Measurements from ENCODE around the gene CA11.

CA11 gene

GRCh38 chr19:48628486-48629296, 17.3 kb downstream of the CA11 start:
- no peak for DNase-seq (ENCODE audit: low spot score)

GRCh38 chr19:48627865-48628314, 18.1 kb downstream of the CA11 start:
- no peak for DNase-seq (ENCODE audit: low spot score)

- DNase-seq (ENCODE audit: low spot score) = no peak
Observed at GRCh38 chr19:48627201-48627864, 18.7 kb downstream of the CA11 start.

- DNase-seq (ENCODE audit: low spot score) = no peak
Observed at GRCh38 chr19:48625891-48626327, 20.1 kb downstream of the CA11 start.

GRCh38 chr19:48624791-48625723, 20.9 kb downstream of the CA11 start:
- DNase-seq (ENCODE audit: low spot score) = no peak

- peak; percentile 99 for DNase-seq (ENCODE audit: low spot score)
Observed at GRCh38 chr19:48624067-48624594, 21.9 kb downstream of the CA11 start.

GRCh38 chr19:48623556-48624066, 22.4 kb downstream of the CA11 start:
- DNase-seq (ENCODE audit: low spot score) = no peak

- DNase-seq (ENCODE audit: low spot score) = no peak
Observed at GRCh38 chr19:48619692-48620585, 26.0 kb downstream of the CA11 start.

- DNase-seq (ENCODE audit: low spot score) = peak; percentile 98
Observed at GRCh38 chr19:48618916-48619691, 26.9 kb downstream of the CA11 start, which contains the start of the genes RPL18 and SPHK2. TSS of gene RPL18 (minus strand) at chr19:48619178. CDS start at chr19:48619143, 35 bp downstream. TSS of gene SPHK2 (plus strand) at chr19:48619506. CDS start at chr19:48620515, 1,009 bp downstream.

GRCh38 chr19:48618278-48618915, 27.6 kb downstream of the CA11 start:
- DNase-seq (ENCODE audit: low spot score) = no peak

- DNase-seq (ENCODE audit: low spot score) = no peak
Observed at GRCh38 chr19:48617146-48617937, 28.6 kb downstream of the CA11 start.

GRCh38 chr19:48616491-48617056, 29.4 kb downstream of the CA11 start:
- DNase-seq (ENCODE audit: low spot score) = no peak

- DNase-seq (ENCODE audit: low spot score) = no peak
Observed at GRCh38 chr19:48616041-48616436, 29.9 kb downstream of the CA11 start.

- no peak for DNase-seq (ENCODE audit: low spot score)
Observed at GRCh38 chr19:48615231-48616040, 30.6 kb downstream of the CA11 start.

- DNase-seq (ENCODE audit: low spot score) = no peak
Observed at GRCh38 chr19:48614436-48615230, 31.4 kb downstream of the CA11 start, which contains the start of gene FAM83E. TSS of gene FAM83E (minus strand) at chr19:48615076. CDS start at chr19:48613372, 1,704 bp downstream.

- DNase-seq (ENCODE audit: low spot score) = no peak
Observed at GRCh38 chr19:48613852-48614435, 32.0 kb downstream of the CA11 start.
